ENCODE measurements around the gene KAT6B. TPM values are rescaled to one million over a fixed set of nuclear protein-coding genes. Genes with fewer than 3 reads are reported as not detected.

Gene KAT6B
- total RNA-seq, 1 donor from 2014 or later = 18.1 TPM

DNA sequence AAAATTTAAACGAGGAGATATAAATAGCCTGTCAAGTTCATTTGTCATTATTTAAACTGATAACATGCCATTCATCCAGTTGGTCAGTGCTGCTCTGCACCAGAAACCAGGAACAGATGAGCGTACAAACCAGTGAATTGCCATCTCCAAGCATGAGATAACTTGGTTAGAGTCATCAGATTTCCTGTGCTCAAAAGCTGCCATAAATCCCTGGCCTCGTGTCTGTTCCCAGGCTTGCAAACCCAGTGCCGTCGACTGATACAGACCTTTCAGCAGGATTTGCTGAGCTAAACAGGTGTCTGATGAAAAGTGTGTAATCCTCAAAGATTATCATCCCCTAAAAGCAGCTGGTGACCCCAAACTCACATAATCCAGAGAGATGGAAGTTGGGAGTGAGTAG is 189.0 kb downstream of the KAT6B start:
- no peak for DNase-seq (ENCODE audit: low spot score)
- Mint-ChIP-seq H3K9me3 (ENCODE audit: unreplicated experiment) (no peaks in the 10 kb centered on the region), H3K4me3 (ENCODE audit: unreplicated experiment) (no peak overlapping the region), H3K36me3 (ENCODE audit: low read depth, unreplicated experiment) (no peaks in the 10 kb centered on the region), H3K27ac (ENCODE audit: unreplicated experiment) (no peak overlapping the region), H3K4me1 (ENCODE audit: unreplicated experiment) (peaks cover 9% of the 10 kb centered on the region), H3K27me3 (ENCODE audit: unreplicated experiment) (peaks cover 3% of the 10 kb centered on the region)
- TF ChIP-seq, protein P1, sequence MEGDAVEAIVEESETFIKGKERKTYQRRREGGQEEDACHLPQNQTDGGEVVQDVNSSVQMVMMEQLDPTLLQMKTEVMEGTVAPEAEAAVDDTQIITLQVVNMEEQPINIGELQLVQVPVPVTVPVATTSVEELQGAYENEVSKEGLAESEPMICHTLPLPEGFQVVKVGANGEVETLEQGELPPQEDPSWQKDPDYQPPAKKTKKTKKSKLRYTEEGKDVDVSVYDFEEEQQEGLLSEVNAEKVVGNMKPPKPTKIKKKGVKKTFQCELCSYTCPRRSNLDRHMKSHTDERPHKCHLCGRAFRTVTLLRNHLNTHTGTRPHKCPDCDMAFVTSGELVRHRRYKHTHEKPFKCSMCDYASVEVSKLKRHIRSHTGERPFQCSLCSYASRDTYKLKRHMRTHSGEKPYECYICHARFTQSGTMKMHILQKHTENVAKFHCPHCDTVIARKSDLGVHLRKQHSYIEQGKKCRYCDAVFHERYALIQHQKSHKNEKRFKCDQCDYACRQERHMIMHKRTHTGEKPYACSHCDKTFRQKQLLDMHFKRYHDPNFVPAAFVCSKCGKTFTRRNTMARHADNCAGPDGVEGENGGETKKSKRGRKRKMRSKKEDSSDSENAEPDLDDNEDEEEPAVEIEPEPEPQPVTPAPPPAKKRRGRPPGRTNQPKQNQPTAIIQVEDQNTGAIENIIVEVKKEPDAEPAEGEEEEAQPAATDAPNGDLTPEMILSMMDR (IDR thresholded peaks at IDR 0.05; ENCODE audit: unreplicated experiment) = no peak

DNA sequence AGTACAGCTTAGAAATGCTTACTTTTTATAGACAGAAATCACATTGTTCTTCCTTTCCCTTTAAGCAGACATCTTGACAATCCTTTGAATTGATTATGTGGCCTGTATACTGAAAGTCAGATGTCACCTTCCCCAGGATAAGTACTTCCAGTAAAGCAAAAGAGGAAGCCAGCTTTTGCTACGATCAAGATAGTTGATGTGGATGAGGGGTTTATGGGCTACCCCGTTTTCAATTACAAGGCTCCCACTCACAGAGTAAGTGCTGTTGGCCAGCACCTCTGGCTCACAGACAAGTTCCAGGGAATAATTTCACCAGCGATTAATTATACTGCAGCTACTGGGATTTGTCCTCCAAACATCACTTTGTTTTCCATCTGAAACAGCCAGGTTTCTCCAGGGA is 189.9 kb downstream of the KAT6B start:
- peaks cover 3% of the 10 kb centered on the region for H3K27me3 Mint-ChIP-seq (ENCODE audit: unreplicated experiment)
- H3K4me1 Mint-ChIP-seq (ENCODE audit: unreplicated experiment) = peaks cover 9% of the 10 kb centered on the region
- peaks cover under 1% of the 10 kb centered on the region for H3K36me3 Mint-ChIP-seq (ENCODE audit: low read depth, unreplicated experiment)
- DNase-seq (ENCODE audit: low spot score) = no peak
- no peak overlapping the region for H3K4me3 Mint-ChIP-seq (ENCODE audit: unreplicated experiment)
- no peak overlapping the region for H3K27ac Mint-ChIP-seq (ENCODE audit: unreplicated experiment)
- no peaks in the 10 kb centered on the region for H3K9me3 Mint-ChIP-seq (ENCODE audit: unreplicated experiment)
- TF ChIP-seq, protein P1 (IDR thresholded peaks at IDR 0.05; ENCODE audit: unreplicated experiment) = no peak

DNA sequence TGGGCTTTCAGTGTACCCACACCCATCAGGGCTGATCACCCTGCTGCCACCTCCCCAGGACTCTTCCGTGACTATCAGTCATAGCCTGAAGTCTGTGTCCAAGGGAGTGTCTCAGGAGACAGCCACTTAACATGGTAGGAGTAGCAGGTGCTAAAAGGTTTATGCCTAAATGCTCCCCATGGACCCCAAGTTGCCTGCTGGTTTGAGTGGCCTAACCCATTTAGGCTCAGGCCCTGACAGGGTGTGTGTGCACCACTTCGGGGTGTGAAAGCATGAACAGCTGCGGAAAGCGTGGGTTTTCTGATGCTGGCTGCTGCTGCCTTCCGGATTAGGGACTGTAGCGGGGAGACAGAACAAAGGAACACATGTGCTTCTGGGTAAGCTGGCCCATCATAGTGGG is 191.9 kb downstream of the KAT6B start:
- H3K27ac Mint-ChIP-seq (ENCODE audit: unreplicated experiment) = no peak overlapping the region
- H3K4me1 Mint-ChIP-seq (ENCODE audit: unreplicated experiment) = peaks cover 14% of the 10 kb centered on the region
- TF ChIP-seq, protein P1 (IDR thresholded peaks at IDR 0.05; ENCODE audit: unreplicated experiment) = no peak
- no peaks in the 10 kb centered on the region for H3K9me3 Mint-ChIP-seq (ENCODE audit: unreplicated experiment)
- H3K36me3 Mint-ChIP-seq (ENCODE audit: low read depth, unreplicated experiment) = peaks cover 8% of the 10 kb centered on the region
- DNase-seq (ENCODE audit: low spot score) = no peak
- H3K27me3 Mint-ChIP-seq (ENCODE audit: unreplicated experiment) = peaks cover 3% of the 10 kb centered on the region
- H3K4me3 Mint-ChIP-seq (ENCODE audit: unreplicated experiment) = no peak overlapping the region

DNA sequence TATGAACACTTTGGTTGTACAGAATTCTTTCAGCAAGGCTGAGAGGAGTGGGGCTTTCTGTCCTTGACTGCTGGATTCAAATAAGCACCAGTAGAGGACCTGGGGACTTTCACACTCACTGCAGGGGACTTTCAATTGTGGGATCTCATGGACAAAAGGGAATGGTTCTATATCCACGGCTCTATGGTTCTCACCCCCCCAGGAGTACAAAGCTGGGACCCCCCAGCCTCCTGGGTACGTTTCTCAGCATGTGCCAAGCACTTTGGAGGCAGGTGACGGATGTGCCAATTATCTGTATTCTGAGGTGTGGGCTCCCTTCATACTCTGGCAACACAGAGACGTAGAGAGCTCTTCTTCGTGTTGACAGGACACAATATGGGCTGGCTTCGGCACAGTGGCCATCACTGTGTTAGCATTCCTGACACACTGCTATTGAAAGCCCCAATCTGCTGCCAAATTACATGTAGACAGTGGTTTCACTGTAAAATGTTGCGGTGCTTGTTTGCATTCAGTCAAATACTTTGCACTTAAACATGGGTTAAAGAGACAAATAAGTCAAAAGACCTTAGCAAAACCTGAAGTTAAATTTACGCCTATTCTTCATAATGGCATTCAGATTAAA is 192.4 kb downstream of the KAT6B start:
- no peak overlapping the region for H3K27ac Mint-ChIP-seq (ENCODE audit: unreplicated experiment)
- DNase-seq (ENCODE audit: low spot score) = no peak
- peaks cover 8% of the 10 kb centered on the region for H3K36me3 Mint-ChIP-seq (ENCODE audit: low read depth, unreplicated experiment)
- H3K9me3 Mint-ChIP-seq (ENCODE audit: unreplicated experiment) = no peaks in the 10 kb centered on the region
- no peak overlapping the region for H3K4me3 Mint-ChIP-seq (ENCODE audit: unreplicated experiment)
- peaks cover 14% of the 10 kb centered on the region for H3K4me1 Mint-ChIP-seq (ENCODE audit: unreplicated experiment)
- TF ChIP-seq, protein P1 (IDR thresholded peaks at IDR 0.05; ENCODE audit: unreplicated experiment) = no peak
- peaks cover 3% of the 10 kb centered on the region for H3K27me3 Mint-ChIP-seq (ENCODE audit: unreplicated experiment)

DNA sequence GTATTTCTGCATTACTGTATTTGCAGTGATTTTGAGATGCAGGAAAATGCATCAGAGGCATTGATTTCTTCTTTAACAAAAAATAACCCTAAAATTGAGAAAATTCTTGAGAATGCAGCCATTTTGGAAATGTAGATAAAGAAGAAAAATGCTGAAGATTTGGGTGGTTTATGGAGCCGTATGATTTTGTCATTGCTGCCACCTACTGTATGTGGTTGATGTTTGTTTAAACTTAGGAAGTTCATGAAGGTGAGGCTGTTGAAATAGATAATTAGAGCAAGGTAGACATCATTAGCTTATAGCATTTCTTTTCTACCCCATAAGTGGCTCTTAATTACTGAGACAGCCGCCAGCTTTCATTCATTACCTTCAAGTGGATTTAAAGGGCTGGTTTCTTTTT is 193.0 kb downstream of the KAT6B start:
- Mint-ChIP-seq H3K27ac (ENCODE audit: unreplicated experiment) (no peak overlapping the region), H3K4me3 (ENCODE audit: unreplicated experiment) (no peak overlapping the region), H3K4me1 (ENCODE audit: unreplicated experiment) (peaks cover 14% of the 10 kb centered on the region), H3K9me3 (ENCODE audit: unreplicated experiment) (no peaks in the 10 kb centered on the region), H3K36me3 (ENCODE audit: low read depth, unreplicated experiment) (peaks cover 8% of the 10 kb centered on the region), H3K27me3 (ENCODE audit: unreplicated experiment) (peaks cover 3% of the 10 kb centered on the region)
- no peak for DNase-seq (ENCODE audit: low spot score)
- TF ChIP-seq, protein P1 (IDR thresholded peaks at IDR 0.05; ENCODE audit: unreplicated experiment) = no peak

All from endothelial cell (in vitro differentiated cells).